Head of caudate nucleus (tissue), 42 donors: ENCODE results near the gene TRAF3IP1.
"Not testable (repeated sequence)": the region's sequence is repeated elsewhere in the genome, so short reads cannot be mapped to it uniquely, and the experiment has no call there.

ENCODE experiments used
- DNase-seq, 42 donors: peaks; one replicate each; pipeline versions ENCODE4 v3.0.0 to v3.0.0-alpha.2; 2020 to 2021; ENCODE audit warnings: mixed read lengths in 7 of 42
- intact Hi-C: fragments of 100-400 bp; cut with DNase I; formaldehyde crosslinking; loops from one replicate; pipeline ENCODE4 v1.15.0; 2022

The TRAF3IP1 gene

GRCh38 chr2:238369591-238370040 is 49.3 kb downstream of the TRAF3IP1 start:
- DNase-seq, result peak in 1 of 42 donors; percentile 13

GRCh38 chr2:238370094-238370822 is 49.9 kb downstream of the TRAF3IP1 start:
- DNase-seq, result no peak
- intact Hi-C loops, result no loop called here

More at GRCh38 chr2:238369591-238370040, 49.3 kb downstream of the TRAF3IP1 start:
- intact Hi-C loops, result no loop called here

GRCh38 chr2:238370823-238371372 is 50.6 kb downstream of the TRAF3IP1 start:
- peak in 35 of 42 donors; percentile 18 to 75 (median 50) for DNase-seq
- intact Hi-C loops, result no loop called here

- DNase-seq, intact Hi-C loops: not testable (repeated sequence)
Measured at GRCh38 chr2:238372277-238372676, 52.0 kb downstream of the TRAF3IP1 start.

GRCh38 chr2:238376884-238377391 is 56.6 kb downstream of the TRAF3IP1 start:
- intact Hi-C loops, result no loop called here
- DNase-seq, result no peak

GRCh38 chr2:238378230-238379095 is 58.1 kb downstream of the TRAF3IP1 start:
- no peak for DNase-seq
- intact Hi-C loops, result no loop called here

GRCh38 chr2:238379096-238379810 is 58.9 kb downstream of the TRAF3IP1 start:
- no peak for DNase-seq
- intact Hi-C loops, result no loop called here

GRCh38 chr2:238380336-238380735 is 60.0 kb downstream of the TRAF3IP1 start:
- intact Hi-C loops, result no loop called here

GRCh38 chr2:238380785-238381184 is 60.5 kb downstream of the TRAF3IP1 start:
- intact Hi-C loops, result no loop called here
- DNase-seq, result no peak

More at GRCh38 chr2:238380336-238380735, 60.0 kb downstream of the TRAF3IP1 start:
- no peak for DNase-seq

- intact Hi-C loops, result no loop called here
- DNase-seq, result no peak
Measured at GRCh38 chr2:238381341-238382115, 61.2 kb downstream of the TRAF3IP1 start.

GRCh38 chr2:238382381-238382781 is 62.1 kb downstream of the TRAF3IP1 start:
- DNase-seq, result no peak
- intact Hi-C loops, result no loop called here

GRCh38 chr2:238383135-238383534 is 62.8 kb downstream of the TRAF3IP1 start:
- DNase-seq, result no peak
- intact Hi-C loops, result no loop called here

- intact Hi-C loops, result no loop called here
- no peak for DNase-seq
Measured at GRCh38 chr2:238383743-238384380, 63.5 kb downstream of the TRAF3IP1 start.

- intact Hi-C loops, result no loop called here
Measured at GRCh38 chr2:238387332-238387731, 67.0 kb downstream of the TRAF3IP1 start.

GRCh38 chr2:238388794-238389193 is 68.5 kb downstream of the TRAF3IP1 start:
- intact Hi-C loops, result no loop called here
- no peak for DNase-seq

More at GRCh38 chr2:238387332-238387731, 67.0 kb downstream of the TRAF3IP1 start:
- DNase-seq, result no peak

GRCh38 chr2:238389988-238390589 is 69.8 kb downstream of the TRAF3IP1 start:
- intact Hi-C loops, result no loop called here
- peak in 10 of 42 donors; percentile 11 to 54 (median 28) for DNase-seq

- no peak for DNase-seq
- intact Hi-C loops, result no loop called here
Measured at GRCh38 chr2:238391042-238391689, 70.8 kb downstream of the TRAF3IP1 start.
